Measurements from ENCODE around the gene CEP85L.

CEP85L gene

DNA sequence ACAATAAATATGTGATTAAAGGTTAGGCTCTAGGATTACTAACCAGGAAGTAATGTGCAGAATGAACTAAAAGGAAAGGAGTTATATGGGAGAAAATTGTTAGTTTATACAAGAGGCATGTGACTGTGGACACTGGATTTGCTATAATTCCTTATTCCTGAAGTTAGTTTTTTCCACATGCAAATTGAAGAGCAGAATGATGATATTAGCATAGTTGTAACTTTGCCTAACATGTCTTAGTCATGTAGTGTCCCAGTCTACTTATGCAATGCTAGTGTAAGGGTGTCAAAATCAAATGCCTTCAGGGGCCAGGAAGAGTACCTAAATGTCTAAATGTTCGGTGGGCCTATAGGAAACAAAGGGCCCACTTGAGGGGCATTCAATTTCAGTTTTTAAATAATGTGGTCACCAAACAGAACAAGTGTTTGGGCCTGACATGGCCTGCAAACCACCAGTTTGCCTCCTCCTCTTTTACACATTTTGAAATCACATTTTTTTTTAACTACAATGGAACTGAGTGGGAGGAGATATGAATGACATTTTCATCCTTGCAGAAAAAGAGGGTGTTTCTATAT, 28.0 kb upstream of the CEP85L start:
- no peak for DNase-seq (ENCODE audit: insufficient read length, low spot score)
- TF ChIP-seq SPI1 (IDR thresholded peaks at IDR 0.05; ENCODE audit: low read depth, low read length) (no peak), POLR2AphosphoS5 (IDR thresholded peaks at IDR 0.05; ENCODE audit: low read depth, low read length) (no peak), POU2F2 (IDR thresholded peaks at IDR 0.05; ENCODE audit: low read depth, low read length) (no peak), POLR2A (IDR thresholded peaks at IDR 0.05; ENCODE audit: low read depth, low read length) (no peak), TAF1 (IDR thresholded peaks at IDR 0.05; ENCODE audit: low read depth, low read length) (no peak), PAX5 (IDR thresholded peaks at IDR 0.05; ENCODE audit: insufficient read depth, low read length, severe bottlenecking) (no peak)
- FAIRE-seq = peak; percentile 57

DNA sequence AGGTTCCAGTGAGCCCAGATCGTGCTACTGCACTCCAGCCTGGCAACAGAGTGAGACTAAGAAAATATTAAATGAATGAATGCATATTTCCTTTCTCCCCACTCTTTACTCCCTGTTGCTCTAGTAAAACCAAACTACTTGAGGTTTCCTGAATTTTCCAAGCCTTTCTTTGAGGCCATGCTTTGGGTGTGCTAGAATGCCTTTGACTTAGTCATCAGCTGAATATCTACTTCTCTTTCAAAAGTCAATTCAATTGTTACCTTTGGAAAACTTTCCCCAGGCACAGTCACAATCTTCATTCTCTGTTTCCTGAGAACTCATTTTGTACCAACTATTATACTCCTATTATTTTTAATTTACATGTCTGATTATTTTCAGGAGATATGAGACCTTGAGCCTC, 27.5 kb upstream of the CEP85L start:
- no peak for FAIRE-seq
- DNase-seq (ENCODE audit: insufficient read length, low spot score) = no peak

DNA sequence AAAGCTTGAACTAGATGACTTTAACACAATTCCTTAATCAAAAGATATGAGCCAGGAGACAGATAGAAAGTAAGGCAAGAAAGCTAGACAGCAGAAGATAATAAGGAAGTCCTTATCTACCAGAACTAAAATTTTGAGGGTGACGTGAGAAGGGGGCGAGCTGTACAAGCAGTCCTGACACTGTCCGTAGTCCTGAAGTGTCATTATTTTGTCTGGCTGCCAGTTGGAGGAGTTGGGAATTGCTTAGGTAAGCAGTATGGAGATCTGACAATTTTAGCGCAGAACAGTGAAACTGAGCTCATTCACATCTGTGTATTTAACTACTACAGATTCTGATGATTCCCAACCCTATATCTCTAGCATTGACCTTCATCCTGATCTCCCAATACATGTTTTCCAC, 25.8 kb upstream of the CEP85L start:
- no peak for TF ChIP-seq POU2F2 (IDR thresholded peaks at IDR 0.05; ENCODE audit: low read depth, low read length)
- no peak for TF ChIP-seq POLR2AphosphoS5 (IDR thresholded peaks at IDR 0.05; ENCODE audit: low read depth, low read length)
- no peak for TF ChIP-seq TAF1 (IDR thresholded peaks at IDR 0.05; ENCODE audit: low read depth, low read length)
- no peak for TF ChIP-seq SPI1 (IDR thresholded peaks at IDR 0.05; ENCODE audit: low read depth, low read length)
- no peak for TF ChIP-seq PAX5 (IDR thresholded peaks at IDR 0.05; ENCODE audit: insufficient read depth, low read length, severe bottlenecking)
- no peak for TF ChIP-seq POLR2A (IDR thresholded peaks at IDR 0.05; ENCODE audit: low read depth, low read length)
- no peak for DNase-seq (ENCODE audit: insufficient read length, low spot score)
- no peak for FAIRE-seq

More for the DNA sequence above, 27.5 kb upstream of the CEP85L start:
- no peak for TF ChIP-seq TAF1 (IDR thresholded peaks at IDR 0.05; ENCODE audit: low read depth, low read length)
- TF ChIP-seq POLR2A (IDR thresholded peaks at IDR 0.05; ENCODE audit: low read depth, low read length) = no peak
- no peak for TF ChIP-seq SPI1 (IDR thresholded peaks at IDR 0.05; ENCODE audit: low read depth, low read length)
- TF ChIP-seq PAX5 (IDR thresholded peaks at IDR 0.05; ENCODE audit: insufficient read depth, low read length, severe bottlenecking) = no peak
- no peak for TF ChIP-seq POU2F2 (IDR thresholded peaks at IDR 0.05; ENCODE audit: low read depth, low read length)
- no peak for TF ChIP-seq POLR2AphosphoS5 (IDR thresholded peaks at IDR 0.05; ENCODE audit: low read depth, low read length)

DNA sequence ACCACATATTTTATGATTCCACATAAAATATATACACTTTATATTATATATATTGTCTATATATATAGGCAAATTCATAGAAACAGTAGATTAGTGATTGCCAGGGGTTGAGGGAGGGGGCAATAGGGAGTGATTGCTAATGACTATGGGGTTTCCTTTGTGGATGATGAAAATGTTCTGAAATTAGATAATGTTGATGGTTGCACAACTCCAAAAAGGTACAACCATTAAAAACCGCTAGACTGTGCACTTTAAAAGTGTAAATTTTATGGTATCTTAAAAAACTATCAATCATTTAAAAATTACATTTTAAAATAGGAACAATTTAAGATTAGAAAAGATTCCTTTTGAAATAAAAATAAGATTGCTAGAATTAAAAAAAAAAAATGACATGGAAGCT, 23.8 kb upstream of the CEP85L start:
- FAIRE-seq (no peak), DNase-seq (ENCODE audit: insufficient read length, low spot score) (no peak)
- TF ChIP-seq POLR2A (IDR thresholded peaks at IDR 0.05; ENCODE audit: low read depth, low read length) (no peak), TAF1 (IDR thresholded peaks at IDR 0.05; ENCODE audit: low read depth, low read length) (no peak), PAX5 (IDR thresholded peaks at IDR 0.05; ENCODE audit: insufficient read depth, low read length, severe bottlenecking) (no peak), SPI1 (IDR thresholded peaks at IDR 0.05; ENCODE audit: low read depth, low read length) (no peak), POU2F2 (IDR thresholded peaks at IDR 0.05; ENCODE audit: low read depth, low read length) (no peak), POLR2AphosphoS5 (IDR thresholded peaks at IDR 0.05; ENCODE audit: low read depth, low read length) (no peak)

DNA sequence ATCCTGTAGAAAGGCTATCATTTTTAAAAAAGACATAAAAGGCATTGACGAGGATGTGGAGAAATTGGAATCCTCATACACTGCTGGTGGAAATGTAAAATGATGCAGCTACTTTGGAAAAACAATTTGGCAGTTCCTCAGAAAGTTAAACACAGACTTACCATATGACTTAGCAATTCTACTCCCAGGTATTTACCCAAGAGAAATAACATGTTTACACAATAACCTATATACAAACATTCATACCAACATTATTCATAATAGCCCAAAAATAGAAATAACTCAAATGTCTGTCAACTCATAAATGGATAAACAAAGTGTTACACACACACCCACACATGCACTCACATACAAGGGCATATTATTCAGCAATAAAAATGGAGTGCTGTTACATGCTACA, 23.4 kb upstream of the CEP85L start:
- TF ChIP-seq POU2F2 (IDR thresholded peaks at IDR 0.05; ENCODE audit: low read depth, low read length) = no peak
- TF ChIP-seq POLR2A (IDR thresholded peaks at IDR 0.05; ENCODE audit: low read depth, low read length) = no peak
- TF ChIP-seq SPI1 (IDR thresholded peaks at IDR 0.05; ENCODE audit: low read depth, low read length) = no peak
- no peak for TF ChIP-seq PAX5 (IDR thresholded peaks at IDR 0.05; ENCODE audit: insufficient read depth, low read length, severe bottlenecking)
- TF ChIP-seq POLR2AphosphoS5 (IDR thresholded peaks at IDR 0.05; ENCODE audit: low read depth, low read length) = no peak
- TF ChIP-seq TAF1 (IDR thresholded peaks at IDR 0.05; ENCODE audit: low read depth, low read length) = no peak
- no peak for FAIRE-seq
- DNase-seq (ENCODE audit: insufficient read length, low spot score) = no peak

DNA sequence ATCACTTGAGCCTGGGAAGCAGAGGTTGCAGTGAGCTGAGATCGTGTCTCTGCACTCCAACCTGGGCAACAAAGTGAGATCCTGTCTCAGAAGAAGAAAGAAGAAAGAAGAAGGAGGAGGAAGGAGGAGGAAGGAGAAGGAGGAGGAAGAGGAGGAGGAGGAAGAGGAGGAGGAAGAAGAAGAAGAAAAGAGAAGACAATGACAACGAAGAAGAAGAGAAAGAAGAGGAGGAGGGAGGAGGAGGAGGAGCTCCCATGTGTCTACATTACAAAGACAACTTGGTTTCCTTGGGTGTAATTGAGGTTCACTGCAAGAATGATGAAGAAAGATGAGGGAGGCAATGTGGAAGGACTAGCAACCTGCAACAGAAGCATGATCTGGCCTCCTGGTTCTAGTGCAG, 21.3 kb upstream of the CEP85L start:
- FAIRE-seq (peak; percentile 28), DNase-seq (ENCODE audit: insufficient read length, low spot score) (no peak)
- TF ChIP-seq POU2F2 (IDR thresholded peaks at IDR 0.05; ENCODE audit: low read depth, low read length) (no peak), TAF1 (IDR thresholded peaks at IDR 0.05; ENCODE audit: low read depth, low read length) (no peak), SPI1 (IDR thresholded peaks at IDR 0.05; ENCODE audit: low read depth, low read length) (no peak), POLR2A (IDR thresholded peaks at IDR 0.05; ENCODE audit: low read depth, low read length) (no peak), PAX5 (IDR thresholded peaks at IDR 0.05; ENCODE audit: insufficient read depth, low read length, severe bottlenecking) (no peak), POLR2AphosphoS5 (IDR thresholded peaks at IDR 0.05; ENCODE audit: low read depth, low read length) (no peak)

DNA sequence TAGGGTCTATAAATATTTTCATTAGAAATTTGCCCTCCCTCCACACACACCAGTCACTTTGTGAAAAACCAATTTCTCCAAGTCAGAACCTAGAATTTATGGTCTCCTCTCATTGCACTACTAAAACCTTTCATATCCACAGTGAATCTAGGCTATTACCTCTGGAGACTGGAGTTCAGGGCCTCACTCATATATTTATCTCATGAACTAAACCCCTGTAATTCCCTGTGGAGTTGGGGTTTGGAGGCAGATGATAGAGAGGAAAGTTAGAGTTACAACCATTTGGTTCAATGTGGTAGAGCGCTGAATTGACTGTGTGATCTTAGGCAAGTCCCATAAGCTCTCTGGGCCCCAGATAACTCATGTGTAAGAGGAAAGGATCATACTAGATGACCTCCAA, 18.2 kb upstream of the CEP85L start:
- no peak for DNase-seq (ENCODE audit: insufficient read length, low spot score)
- TF ChIP-seq TAF1 (IDR thresholded peaks at IDR 0.05; ENCODE audit: low read depth, low read length) = no peak
- no peak for TF ChIP-seq POLR2A (IDR thresholded peaks at IDR 0.05; ENCODE audit: low read depth, low read length)
- FAIRE-seq = no peak

DNA sequence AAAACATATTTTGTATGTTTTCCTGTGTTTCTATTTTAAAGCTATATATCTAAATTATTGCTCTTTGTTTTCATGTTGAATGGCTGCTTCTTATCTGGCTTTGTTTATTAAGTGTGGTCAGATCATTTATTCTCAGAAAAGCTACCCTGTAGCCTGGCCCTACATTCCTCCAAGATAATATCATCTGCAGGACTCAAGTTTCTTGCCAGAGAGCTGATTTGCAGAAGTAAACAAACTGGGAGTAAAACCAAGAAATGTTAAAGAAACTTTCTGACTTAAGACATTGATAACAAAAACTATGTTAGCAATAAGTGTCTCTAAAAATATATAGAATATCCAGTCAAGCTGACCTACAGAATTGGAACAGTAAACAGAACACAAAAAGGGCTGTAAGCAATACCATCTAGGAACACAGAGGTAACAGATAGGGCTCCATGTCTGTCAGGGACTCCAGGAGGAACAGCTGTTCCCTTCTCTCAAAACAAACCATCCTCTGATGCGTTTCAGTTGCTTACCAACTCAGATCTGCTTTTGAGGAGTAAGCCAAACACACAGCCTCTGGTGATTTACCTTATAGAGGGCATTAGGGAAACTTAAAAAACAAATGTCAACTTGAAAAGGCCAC, 17.5 kb upstream of the CEP85L start:
- FAIRE-seq = peak; percentile 66
- TF ChIP-seq POLR2AphosphoS5 (IDR thresholded peaks at IDR 0.05; ENCODE audit: low read depth, low read length) = no peak
- TF ChIP-seq POLR2A (IDR thresholded peaks at IDR 0.05; ENCODE audit: low read depth, low read length) = no peak
- no peak for DNase-seq (ENCODE audit: insufficient read length, low spot score)

DNA sequence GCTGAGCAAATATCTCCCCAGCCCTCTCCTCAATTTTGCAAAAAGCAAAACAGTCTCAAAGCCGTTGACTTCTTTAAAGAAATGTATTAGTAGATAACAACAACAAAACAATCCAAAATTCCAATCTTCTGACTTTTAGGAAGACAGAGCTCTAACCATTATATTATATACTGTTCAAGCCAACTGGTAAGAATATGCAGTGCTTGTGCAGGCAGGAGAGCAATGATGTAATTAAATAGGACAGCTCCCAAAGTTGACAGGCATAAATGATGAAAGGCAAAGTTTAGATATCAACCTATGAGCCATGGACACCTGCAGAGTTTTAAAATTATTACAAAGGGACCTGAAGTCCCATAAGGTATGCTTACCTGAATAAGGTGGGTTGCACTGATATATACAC, 16.6 kb upstream of the CEP85L start:
- DNase-seq (ENCODE audit: insufficient read length, low spot score) = no peak
- TF ChIP-seq TAF1 (IDR thresholded peaks at IDR 0.05; ENCODE audit: low read depth, low read length) (no peak), POU2F2 (IDR thresholded peaks at IDR 0.05; ENCODE audit: low read depth, low read length) (no peak), PAX5 (IDR thresholded peaks at IDR 0.05; ENCODE audit: insufficient read depth, low read length, severe bottlenecking) (no peak), POLR2AphosphoS5 (IDR thresholded peaks at IDR 0.05; ENCODE audit: low read depth, low read length) (no peak), POLR2A (IDR thresholded peaks at IDR 0.05; ENCODE audit: low read depth, low read length) (no peak)
- FAIRE-seq = no peak

DNA sequence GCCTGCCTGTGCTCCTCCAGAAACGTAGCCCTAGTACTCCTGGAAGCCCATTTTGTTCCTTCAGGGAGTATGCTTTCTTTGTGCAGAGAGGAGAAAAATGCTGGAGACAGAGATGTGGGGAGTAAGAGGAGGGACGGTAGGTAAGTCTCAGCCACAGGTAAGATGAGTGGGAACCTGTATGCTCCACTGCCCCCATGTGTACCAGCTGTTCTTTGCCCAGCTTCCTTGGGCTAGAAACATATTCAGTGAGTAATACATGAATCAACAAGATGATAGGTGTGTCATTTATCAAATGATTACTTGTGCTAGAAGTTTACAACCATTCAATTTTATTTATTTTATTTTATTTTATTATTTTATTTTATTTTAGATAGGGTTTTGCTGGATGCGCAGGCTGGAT, 13.6 kb upstream of the CEP85L start:
- no peak for DNase-seq (ENCODE audit: insufficient read length, low spot score)
- no peak for TF ChIP-seq PAX5 (IDR thresholded peaks at IDR 0.05; ENCODE audit: insufficient read depth, low read length, severe bottlenecking)
- TF ChIP-seq POLR2A (IDR thresholded peaks at IDR 0.05; ENCODE audit: low read depth, low read length) = no peak

More for the DNA sequence above, 13.6 kb upstream of the CEP85L start:
- peak; percentile 85 for FAIRE-seq
